Thyroid gland (tissue), 4 donors: ENCODE measurements around the gene SH2D4B.

Experiments
- CTCF ChIP-seq, 6 experiments: fragments of 200-600 bp in 3 of 6; fragments of 450-650 bp in 3 of 6; sonication (generic) in 3 of 6; IDR thresholded peaks; one replicate each; pipeline ENCODE4 v1.5.1; 2016 to 2019; ENCODE audit warnings: antibody characterized with exemption in 6 of 6, mild to moderate bottlenecking in 2 of 6, inconsistent platforms in 1 of 6, moderate library complexity in 1 of 6
- POLR2A ChIP-seq, 2 donors: fragments of 450-650 bp; IDR thresholded peaks; one replicate each; pipeline ENCODE4 v1.6.1; 2017; ENCODE audit warnings: antibody characterized with exemption in 2 of 2, mild to moderate bottlenecking in 2 of 2, moderate library complexity in 1 of 2

DNA sequence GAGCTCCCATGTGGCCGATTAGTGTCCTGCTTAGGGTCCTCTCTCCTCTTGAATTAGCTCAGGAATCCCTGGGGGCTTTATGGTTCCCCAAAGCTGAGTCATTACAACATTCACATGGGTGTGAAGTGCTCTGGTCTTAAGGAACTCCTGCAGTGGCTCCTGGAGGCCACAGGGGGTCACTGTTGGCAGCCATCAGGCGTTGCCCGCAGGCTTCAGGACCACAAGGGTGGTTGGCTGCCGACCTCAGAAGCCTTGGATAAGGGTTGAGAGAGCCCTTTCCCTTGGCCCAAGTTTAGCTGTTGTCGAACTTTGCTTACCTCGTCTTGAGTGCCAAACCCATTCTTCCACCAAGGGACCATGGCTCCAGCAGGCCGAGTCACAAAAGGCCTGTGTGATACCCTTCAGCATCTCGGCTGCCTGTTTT, 61.7 kb downstream of the SH2D4B start:
- TF ChIP-seq POLR2A (IDR thresholded peaks at IDR 0.05) (no peak), CTCF (IDR thresholded peaks at IDR 0.05) (peak; percentile 62 to 93 (median 79))
